ENCODE data around the gene DNAJC4. TPM values are rescaled to one million over a fixed set of nuclear protein-coding genes. Genes with fewer than 3 reads are reported as not detected.

DNAJC4 gene
- total and polyA plus RNA-seq, 2 of the 8 experiments (the other 6 are each of a cell fraction or from before 2014, with no cell fraction given), result 14.6 to 31.0 TPM

GRCh38 chr11:64245797-64246620 lies 15.7 kb downstream of the DNAJC4 start (continued):
- TF ChIP-seq NANOG (IDR thresholded peaks at IDR 0.05; ENCODE audit: insufficient read depth, low read depth, low read length, poor library complexity, severe bottlenecking), result no peak
- no peak for TF ChIP-seq CHD1 (IDR thresholded peaks at IDR 0.05; ENCODE audit: low read depth, low read length)
- TF ChIP-seq SIN3A (conservative IDR thresholded peaks at IDR 0.05 in 1 of 2, IDR thresholded peaks at IDR 0.05 in 1 of 2; ENCODE audit: low read depth in 1 of 2, low read length in 2 of 2), result 0 out of 4 replicates have a peak, but pooled peaks of 1 of the 2 experiments have one; percentile 32

Data from H1 (cell line).